Astrocyte (in vitro differentiated cells and primary cell): ENCODE measurements around the gene ATG2B.

Source experiments
- EZH2 ChIP-seq: IDR thresholded peaks from 2 replicates; pipeline ENCODE4 v1.6.1; 2012; ENCODE audit warnings: mild to moderate bottlenecking, low read length, inconsistent platforms; ENCODE audit not compliant: insufficient read depth
- TF ChIP-seq, protein P1 (sequence below): IDR thresholded peaks from 2 replicates; pipeline ENCODE4 v1.5.1; 2011; ENCODE audit warnings: low read depth, mild to moderate bottlenecking, inconsistent platforms, low read length, moderate library complexity; ENCODE audit not compliant: insufficient read depth

DNA sequence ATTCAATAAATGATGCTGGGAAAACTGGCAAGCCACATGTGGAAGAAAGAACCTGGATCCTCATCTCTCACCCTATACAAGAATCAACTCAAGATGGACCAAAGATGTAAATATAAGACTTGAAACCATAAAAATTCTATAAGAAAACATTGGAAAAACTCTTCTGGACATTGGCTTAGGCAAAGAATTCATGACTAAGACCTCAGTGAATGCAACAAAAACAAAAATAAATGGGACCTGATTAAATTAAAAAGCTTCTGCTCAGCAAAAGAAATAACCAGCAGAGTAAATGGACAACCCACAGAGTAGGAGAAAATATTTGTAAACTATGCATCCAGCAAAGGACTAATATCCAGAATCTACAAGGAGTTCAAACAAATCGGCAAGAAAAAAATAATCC, 24.6 kb downstream of the ATG2B start:
- TF ChIP-seq, protein P1, sequence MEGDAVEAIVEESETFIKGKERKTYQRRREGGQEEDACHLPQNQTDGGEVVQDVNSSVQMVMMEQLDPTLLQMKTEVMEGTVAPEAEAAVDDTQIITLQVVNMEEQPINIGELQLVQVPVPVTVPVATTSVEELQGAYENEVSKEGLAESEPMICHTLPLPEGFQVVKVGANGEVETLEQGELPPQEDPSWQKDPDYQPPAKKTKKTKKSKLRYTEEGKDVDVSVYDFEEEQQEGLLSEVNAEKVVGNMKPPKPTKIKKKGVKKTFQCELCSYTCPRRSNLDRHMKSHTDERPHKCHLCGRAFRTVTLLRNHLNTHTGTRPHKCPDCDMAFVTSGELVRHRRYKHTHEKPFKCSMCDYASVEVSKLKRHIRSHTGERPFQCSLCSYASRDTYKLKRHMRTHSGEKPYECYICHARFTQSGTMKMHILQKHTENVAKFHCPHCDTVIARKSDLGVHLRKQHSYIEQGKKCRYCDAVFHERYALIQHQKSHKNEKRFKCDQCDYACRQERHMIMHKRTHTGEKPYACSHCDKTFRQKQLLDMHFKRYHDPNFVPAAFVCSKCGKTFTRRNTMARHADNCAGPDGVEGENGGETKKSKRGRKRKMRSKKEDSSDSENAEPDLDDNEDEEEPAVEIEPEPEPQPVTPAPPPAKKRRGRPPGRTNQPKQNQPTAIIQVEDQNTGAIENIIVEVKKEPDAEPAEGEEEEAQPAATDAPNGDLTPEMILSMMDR: no peak
- TF ChIP-seq EZH2: no peak
